SK-N-SH treated with all-trans-retinoic acid at 6 μM for 48 hours (cell line): ENCODE results near the gene CACNA2D2.

Source experiments
- ATAC-seq: fragments of 200-7000 bp; cut with Tn5 transposase; 3 replicates; pipeline ENCODE4 v1.9.1; 2020; ENCODE audit warnings: mild to moderate bottlenecking, moderate library complexity
- ARNTL ChIP-seq: fragments of 450-650 bp; formaldehyde crosslinking; IDR thresholded peaks from 2 replicates; pipeline ENCODE4 v1.5.0; 2020; ENCODE audit warnings: low read depth, mild to moderate bottlenecking, moderate library complexity, borderline replicate concordance
- BACH2 ChIP-seq: fragments of 250-450 bp; sonication (Bioruptor Pico); IDR thresholded peaks from 2 replicates; pipeline ENCODE4 v1.9.0; 2021; ENCODE audit warnings: mild to moderate bottlenecking, borderline replicate concordance
- CSDC2 ChIP-seq: fragments of 250-450 bp; sonication (Bioruptor Pico); IDR thresholded peaks from 2 replicates; pipeline ENCODE4 v1.5.0; 2020; ENCODE audit warnings: mild to moderate bottlenecking, moderate library complexity
- CSRNP3 ChIP-seq: fragments of 250-450 bp; sonication (Bioruptor Pico); IDR thresholded peaks from 2 replicates; pipeline ENCODE4 v1.5.1; 2021; ENCODE audit warnings: mild to moderate bottlenecking, moderate library complexity
- ESRRG ChIP-seq: fragments of 250-450 bp; sonication (Bioruptor Pico); IDR thresholded peaks from 2 replicates; pipeline ENCODE4 v1.6.1; 2021; ENCODE audit warnings: mild to moderate bottlenecking
- GLIS3 ChIP-seq: fragments of 250-450 bp; sonication (Bioruptor Pico); IDR thresholded peaks from 2 replicates; pipeline ENCODE4 v1.5.0; 2020; ENCODE audit warnings: mild to moderate bottlenecking, moderate library complexity
- ISL1 ChIP-seq: fragments of 250-450 bp; sonication (Bioruptor Pico); IDR thresholded peaks from 2 replicates; pipeline ENCODE4 v2.1.2; 2022; ENCODE audit warnings: mild to moderate bottlenecking, moderate library complexity
- OSR1 ChIP-seq: fragments of 250-450 bp; sonication (Bioruptor Pico); IDR thresholded peaks from 2 replicates; pipeline ENCODE4 v1.8.0; 2022; ENCODE audit warnings: moderate library complexity, mild to moderate bottlenecking, inconsistent platforms
- PATZ1 ChIP-seq: fragments of 250-450 bp; sonication (Bioruptor Pico); IDR thresholded peaks from 2 replicates; pipeline ENCODE4 v1.8.0; 2020; ENCODE audit warnings: mild to moderate bottlenecking, moderate library complexity, borderline replicate concordance
- PPARA ChIP-seq: fragments of 250-450 bp; sonication (Bioruptor Pico); IDR thresholded peaks from 2 replicates; pipeline ENCODE4 v1.5.0; 2020; ENCODE audit warnings: mild to moderate bottlenecking, borderline replicate concordance
- RARB ChIP-seq: fragments of 250-450 bp; sonication (Bioruptor Pico); IDR thresholded peaks from 2 replicates; pipeline ENCODE4 v1.8.0; 2021; ENCODE audit warnings: mild to moderate bottlenecking, moderate library complexity
- TCF4 ChIP-seq: fragments of 250-450 bp; sonication (Bioruptor Pico); IDR thresholded peaks from 2 replicates; pipeline ENCODE4 v1.8.0; 2021; ENCODE audit warnings: mild to moderate bottlenecking, moderate library complexity, borderline replicate concordance
- ZC3H10 ChIP-seq: fragments of 250-450 bp; sonication (Bioruptor Pico); IDR thresholded peaks from 2 replicates; pipeline ENCODE4 v1.5.1; 2021; ENCODE audit warnings: mild to moderate bottlenecking, moderate library complexity
- ZFP3 ChIP-seq: fragments of 250-450 bp; sonication (Bioruptor Pico); IDR thresholded peaks from 2 replicates; pipeline ENCODE4 v1.5.0; 2020; ENCODE audit warnings: mild to moderate bottlenecking, moderate library complexity
- ZFP30 ChIP-seq: fragments of 450-650 bp; formaldehyde crosslinking; IDR thresholded peaks from 2 replicates; pipeline ENCODE4 v1.5.0; 2022; ENCODE audit warnings: mild to moderate bottlenecking, moderate library complexity
- ZNF565 ChIP-seq: fragments of 450-650 bp; formaldehyde crosslinking; conservative IDR thresholded peaks from 2 replicates; pipeline ENCODE4 v1.5.0; 2020; ENCODE audit warnings: low read depth, mild to moderate bottlenecking, moderate library complexity
- ZNF8 ChIP-seq: fragments of 450-650 bp; formaldehyde crosslinking; IDR thresholded peaks from 2 replicates; pipeline ENCODE4 v1.5.0; 2020; ENCODE audit warnings: mild to moderate bottlenecking, moderate library complexity
- TF ChIP-seq, protein P1 (sequence below): fragments of 250-450 bp; sonication (Bioruptor Pico); IDR thresholded peaks from 2 replicates; pipeline ENCODE4 v1.5.1; 2020; ENCODE audit warnings: low read depth, mild to moderate bottlenecking, moderate library complexity
- TF ChIP-seq, protein P2 (sequence below): fragments of 250-450 bp; sonication (Bioruptor Pico); IDR thresholded peaks from 2 replicates; pipeline ENCODE4 v1.8.0; 2021; ENCODE audit warnings: low read depth, mild to moderate bottlenecking, moderate library complexity, borderline replicate concordance
- TF ChIP-seq, protein P3 (sequence below): fragments of 250-450 bp; sonication (Bioruptor Pico); IDR thresholded peaks from 2 replicates; pipeline ENCODE4 v1.5.0; 2020; ENCODE audit warnings: mild to moderate bottlenecking, moderate library complexity

CACNA2D2 gene

DNA sequence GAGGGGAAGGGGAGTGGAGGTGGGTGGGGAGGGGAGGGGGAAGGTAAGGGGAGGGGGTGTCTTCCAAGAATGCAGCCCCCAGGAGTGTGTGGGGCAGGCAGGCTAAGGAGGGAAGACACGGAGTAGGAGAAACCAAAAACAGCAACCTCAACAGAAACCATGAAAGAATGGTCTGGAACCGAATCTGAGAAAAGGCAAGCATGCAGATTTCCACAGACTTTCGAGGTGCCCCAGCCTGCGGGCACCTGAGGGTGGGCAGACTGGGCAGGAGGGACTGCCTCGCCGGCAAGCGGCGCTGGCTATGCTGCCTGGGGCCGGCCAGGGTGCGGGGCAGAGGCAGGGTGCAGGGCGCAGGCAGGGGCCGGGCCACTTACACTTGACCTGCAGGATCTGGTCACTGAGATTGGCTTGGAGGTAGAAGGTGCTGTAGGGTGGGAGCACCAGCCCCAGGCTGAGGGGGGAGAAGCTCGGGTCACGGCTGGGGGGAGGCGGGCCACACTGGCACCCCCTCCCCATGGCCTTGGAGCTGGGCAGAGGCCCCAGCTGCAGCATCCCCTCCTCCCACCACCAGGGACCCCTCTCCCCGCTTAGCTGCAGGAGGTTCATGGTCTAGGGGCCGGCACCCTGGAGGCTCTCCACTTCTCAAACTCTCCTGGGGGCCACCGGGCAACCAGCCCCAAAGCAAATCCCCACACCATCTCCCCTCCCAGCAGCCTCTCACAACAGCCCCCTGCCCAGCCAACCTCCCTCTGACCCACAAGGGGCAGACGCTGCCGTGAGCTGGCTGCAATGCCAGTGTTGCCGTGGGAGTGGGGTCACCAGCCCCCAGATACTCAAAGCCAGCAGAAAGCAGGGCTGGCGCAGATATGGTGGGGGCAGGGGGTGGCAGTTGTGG, 128.8 kb downstream of the CACNA2D2 start:
- TF ChIP-seq PATZ1 (CRISPR knock-in tag) (no peak), CSDC2 (CRISPR knock-in tag) (no peak), ZNF8 (CRISPR knock-in tag) (no peak), OSR1 (no peak), ESRRG (CRISPR knock-in tag) (no peak), GLIS3 (CRISPR knock-in tag) (no peak), ZFP30 (CRISPR knock-in tag) (no peak), ZFP3 (CRISPR knock-in tag) (no peak), PPARA (no peak), CSRNP3 (no peak), RARB (CRISPR knock-in tag) (no peak), ARNTL (no peak), TCF4 (CRISPR knock-in tag) (no peak), ZNF565 (CRISPR knock-in tag) (no peak)
- TF ChIP-seq, protein P1, sequence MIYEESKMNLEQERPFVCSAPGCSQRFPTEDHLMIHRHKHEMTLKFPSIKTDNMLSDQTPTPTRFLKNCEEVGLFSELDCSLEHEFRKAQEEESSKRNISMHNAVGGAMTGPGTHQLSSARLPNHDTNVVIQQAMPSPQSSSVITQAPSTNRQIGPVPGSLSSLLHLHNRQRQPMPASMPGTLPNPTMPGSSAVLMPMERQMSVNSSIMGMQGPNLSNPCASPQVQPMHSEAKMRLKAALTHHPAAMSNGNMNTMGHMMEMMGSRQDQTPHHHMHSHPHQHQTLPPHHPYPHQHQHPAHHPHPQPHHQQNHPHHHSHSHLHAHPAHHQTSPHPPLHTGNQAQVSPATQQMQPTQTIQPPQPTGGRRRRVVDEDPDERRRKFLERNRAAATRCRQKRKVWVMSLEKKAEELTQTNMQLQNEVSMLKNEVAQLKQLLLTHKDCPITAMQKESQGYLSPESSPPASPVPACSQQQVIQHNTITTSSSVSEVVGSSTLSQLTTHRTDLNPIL, result no peak
- ATAC-seq, result no peak

DNA sequence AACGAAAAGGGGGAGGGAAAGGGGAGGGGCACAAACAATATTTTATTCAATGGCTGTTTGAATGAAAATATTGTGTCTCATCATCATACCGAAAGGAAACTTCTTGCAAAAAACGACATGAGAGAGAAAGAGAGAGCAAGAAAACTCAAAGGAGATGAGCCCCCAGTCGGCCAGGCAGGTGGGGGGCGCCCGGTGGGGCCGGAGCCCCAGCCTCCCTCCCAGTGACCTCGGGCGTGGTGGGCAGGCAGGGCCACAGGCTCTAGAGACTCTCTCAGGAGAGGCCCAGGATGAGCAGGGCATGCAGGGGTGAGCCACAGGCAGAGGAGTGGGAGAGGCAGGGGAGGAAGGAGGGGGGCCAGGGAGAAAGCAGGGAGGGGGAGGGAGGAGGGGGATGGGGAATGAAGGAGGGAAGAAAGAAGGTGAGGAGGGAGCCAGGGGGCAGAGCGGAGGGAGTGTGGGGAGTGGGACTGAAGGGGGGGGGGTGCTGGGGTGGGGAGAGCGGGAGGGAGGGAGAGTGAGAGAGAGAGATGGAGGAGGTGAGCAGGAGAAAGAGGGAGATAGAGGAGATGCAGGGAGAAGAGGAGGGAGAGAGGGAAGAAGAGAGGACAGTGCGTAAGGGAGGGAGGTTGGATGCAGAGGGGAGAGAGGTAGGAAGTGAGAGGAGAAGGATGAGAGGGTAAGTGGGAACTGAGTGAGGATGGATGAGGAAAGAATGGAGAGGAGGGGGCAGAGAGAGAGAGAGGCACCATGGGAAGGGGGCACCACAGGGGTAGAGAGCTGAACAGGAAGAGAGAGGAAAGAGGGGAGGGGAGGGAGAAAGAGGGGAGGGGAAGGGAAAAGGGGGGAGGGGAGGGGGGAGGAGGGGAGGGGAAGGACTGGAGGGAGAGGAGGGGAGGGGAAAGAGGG, 130.0 kb downstream of the CACNA2D2 start:
- ATAC-seq, result no peak
- TF ChIP-seq, protein P2, sequence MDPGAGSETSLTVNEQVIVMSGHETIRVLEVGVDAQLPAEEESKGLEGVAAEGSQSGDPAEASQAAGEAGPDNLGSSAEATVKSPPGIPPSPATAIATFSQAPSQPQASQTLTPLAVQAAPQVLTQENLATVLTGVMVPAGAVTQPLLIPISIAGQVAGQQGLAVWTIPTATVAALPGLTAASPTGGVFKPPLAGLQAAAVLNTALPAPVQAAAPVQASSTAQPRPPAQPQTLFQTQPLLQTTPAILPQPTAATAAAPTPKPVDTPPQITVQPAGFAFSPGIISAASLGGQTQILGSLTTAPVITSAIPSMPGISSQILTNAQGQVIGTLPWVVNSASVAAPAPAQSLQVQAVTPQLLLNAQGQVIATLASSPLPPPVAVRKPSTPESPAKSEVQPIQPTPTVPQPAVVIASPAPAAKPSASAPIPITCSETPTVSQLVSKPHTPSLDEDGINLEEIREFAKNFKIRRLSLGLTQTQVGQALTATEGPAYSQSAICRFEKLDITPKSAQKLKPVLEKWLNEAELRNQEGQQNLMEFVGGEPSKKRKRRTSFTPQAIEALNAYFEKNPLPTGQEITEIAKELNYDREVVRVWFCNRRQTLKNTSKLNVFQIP, result no peak
- TF ChIP-seq ZNF565 (CRISPR knock-in tag), result no peak
- no peak for TF ChIP-seq PATZ1 (CRISPR knock-in tag)

GRCh38 chr3:50372349-50372748, 131.1 kb downstream of the CACNA2D2 start:
- no peak for TF ChIP-seq OSR1
- no peak for TF ChIP-seq BACH2 (CRISPR knock-in tag)
- TF ChIP-seq ZC3H10, result no peak
- no peak for TF ChIP-seq ESRRG (CRISPR knock-in tag)
- no peak for TF ChIP-seq RARB (CRISPR knock-in tag)
- TF ChIP-seq, protein P3, sequence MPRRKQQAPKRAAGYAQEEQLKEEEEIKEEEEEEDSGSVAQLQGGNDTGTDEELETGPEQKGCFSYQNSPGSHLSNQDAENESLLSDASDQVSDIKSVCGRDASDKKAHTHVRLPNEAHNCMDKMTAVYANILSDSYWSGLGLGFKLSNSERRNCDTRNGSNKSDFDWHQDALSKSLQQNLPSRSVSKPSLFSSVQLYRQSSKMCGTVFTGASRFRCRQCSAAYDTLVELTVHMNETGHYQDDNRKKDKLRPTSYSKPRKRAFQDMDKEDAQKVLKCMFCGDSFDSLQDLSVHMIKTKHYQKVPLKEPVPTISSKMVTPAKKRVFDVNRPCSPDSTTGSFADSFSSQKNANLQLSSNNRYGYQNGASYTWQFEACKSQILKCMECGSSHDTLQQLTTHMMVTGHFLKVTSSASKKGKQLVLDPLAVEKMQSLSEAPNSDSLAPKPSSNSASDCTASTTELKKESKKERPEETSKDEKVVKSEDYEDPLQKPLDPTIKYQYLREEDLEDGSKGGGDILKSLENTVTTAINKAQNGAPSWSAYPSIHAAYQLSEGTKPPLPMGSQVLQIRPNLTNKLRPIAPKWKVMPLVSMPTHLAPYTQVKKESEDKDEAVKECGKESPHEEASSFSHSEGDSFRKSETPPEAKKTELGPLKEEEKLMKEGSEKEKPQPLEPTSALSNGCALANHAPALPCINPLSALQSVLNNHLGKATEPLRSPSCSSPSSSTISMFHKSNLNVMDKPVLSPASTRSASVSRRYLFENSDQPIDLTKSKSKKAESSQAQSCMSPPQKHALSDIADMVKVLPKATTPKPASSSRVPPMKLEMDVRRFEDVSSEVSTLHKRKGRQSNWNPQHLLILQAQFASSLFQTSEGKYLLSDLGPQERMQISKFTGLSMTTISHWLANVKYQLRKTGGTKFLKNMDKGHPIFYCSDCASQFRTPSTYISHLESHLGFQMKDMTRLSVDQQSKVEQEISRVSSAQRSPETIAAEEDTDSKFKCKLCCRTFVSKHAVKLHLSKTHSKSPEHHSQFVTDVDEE (CRISPR knock-in tag), result no peak
- TF ChIP-seq GLIS3 (CRISPR knock-in tag), result no peak
- TF ChIP-seq PATZ1 (CRISPR knock-in tag), result no peak
- TF ChIP-seq TCF4 (CRISPR knock-in tag), result no peak
- TF ChIP-seq ISL1 (CRISPR knock-in tag), result no peak
- TF ChIP-seq ZFP3 (CRISPR knock-in tag), result no peak
- TF ChIP-seq, protein P1, result no peak
- peak; percentile 3; the same call in 2 of the 3 replicates for ATAC-seq
